Progenitor cell of endocrine pancreas (in vitro differentiated cells): Measurements from ENCODE around the gene YJEFN3. TPM values are rescaled to one million over a fixed set of nuclear protein-coding genes. Genes with fewer than 3 reads are reported as not detected.
A peak's percentile ranks its signal among the peaks of the same experiment; 100 is the strongest.

Experiments used
- DNase-seq: peaks from one replicate; pipeline ENCODE4 v3.0.0; 2021; ENCODE audit warnings: low spot score; ENCODE audit not compliant: unreplicated experiment
- H3K27ac Mint-ChIP-seq: 2 replicates; pipeline ENCODE4 v1.8.0; 2021; ENCODE audit warnings: mild to moderate bottlenecking, moderate library complexity, mixed read lengths
- H3K27me3 Mint-ChIP-seq: 2 replicates; pipeline ENCODE4 v1.8.0; 2021; ENCODE audit warnings: mixed read lengths
- H3K36me3 Mint-ChIP-seq: 2 replicates; pipeline ENCODE4 v1.8.0; 2022; ENCODE audit warnings: mixed read lengths; ENCODE audit not compliant: insufficient read depth
- H3K4me1 Mint-ChIP-seq: 2 replicates; pipeline ENCODE4 v1.8.0; 2021; ENCODE audit warnings: low read depth, mixed read lengths
- H3K4me3 Mint-ChIP-seq: 2 replicates; pipeline ENCODE4 v1.8.0; 2021; ENCODE audit warnings: low read depth, mild to moderate bottlenecking, moderate library complexity, mixed read lengths
- H3K9me3 Mint-ChIP-seq: 2 replicates; pipeline ENCODE4 v1.8.0; 2021; ENCODE audit warnings: low read depth, mixed read lengths
- total RNA-seq: library from RNA; stranded (reverse); gene quantifications from 2 replicates; pipeline ENCODE4 v1.2.1, GENCODE V29; 2021
- TF ChIP-seq, protein P1 (sequence below): fragments of 200-600 bp; sonication (generic); IDR thresholded peaks from one replicate; pipeline ENCODE4 v1.5.0; 2021; ENCODE audit warnings: antibody characterized with exemption, mild to moderate bottlenecking; ENCODE audit not compliant: unreplicated experiment

YJEFN3 gene
- total RNA-seq, 1 donor from 2014 or later = 27.6 TPM

DNA sequence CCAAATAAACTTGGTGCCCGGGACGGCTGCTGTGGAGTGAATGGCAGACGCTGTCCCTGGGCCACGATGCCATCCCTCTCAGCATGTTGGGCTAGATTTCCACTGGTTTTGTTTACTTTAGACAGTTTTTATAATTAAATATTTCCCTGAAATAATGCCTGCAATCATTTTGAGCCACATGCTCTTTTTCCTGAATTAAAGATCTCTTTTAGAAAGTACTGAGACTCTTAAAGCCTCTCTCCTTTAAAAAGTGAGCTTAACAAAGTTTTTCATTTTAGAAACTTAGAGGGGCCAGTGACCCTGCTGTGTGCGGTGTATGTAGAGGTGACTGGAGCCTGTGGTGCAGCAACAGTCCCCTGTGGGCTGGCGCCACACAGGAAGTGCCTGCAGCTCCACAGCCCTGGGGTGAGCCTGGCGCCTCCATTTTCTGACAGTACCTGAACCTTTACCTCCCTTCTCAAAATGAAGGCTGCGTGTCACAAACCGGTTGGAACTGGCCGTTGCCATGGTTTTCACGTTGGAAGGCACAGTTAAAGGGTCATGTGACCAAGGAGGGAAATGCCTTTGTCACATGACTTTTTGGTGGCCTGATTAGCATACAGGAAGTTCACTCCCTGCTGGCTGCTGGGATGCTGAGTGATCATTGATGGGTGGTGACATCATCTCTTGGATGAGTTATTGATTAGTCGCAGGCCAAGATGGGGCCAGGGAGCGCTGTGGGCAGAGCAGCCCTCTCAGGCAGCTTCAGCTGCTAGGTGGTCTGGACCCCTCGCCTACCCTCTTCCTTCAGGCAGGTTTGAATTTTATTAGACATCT, 39.6 kb upstream of the YJEFN3 start:
- H3K9me3 Mint-ChIP-seq = no peaks in the 10 kb centered on the region

DNA sequence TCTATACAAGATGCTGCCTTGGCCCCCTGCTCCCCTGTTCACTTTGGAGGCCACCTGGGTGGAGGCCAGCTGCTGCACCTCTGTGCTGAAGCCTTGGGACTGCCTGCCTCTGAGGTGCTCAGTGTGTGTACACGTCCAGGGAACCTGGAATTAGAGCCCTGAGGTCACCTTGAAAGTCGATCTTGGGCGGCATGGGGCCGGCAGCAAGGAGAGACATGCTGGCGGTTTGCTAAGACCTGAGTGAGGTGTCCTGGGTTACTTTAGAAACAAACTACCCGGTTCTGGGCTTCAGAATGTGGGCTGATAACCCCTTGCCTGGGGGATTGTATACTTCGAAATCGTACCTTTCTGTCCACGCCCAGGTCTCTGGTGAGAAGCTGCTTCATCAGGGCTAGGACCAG, 38.9 kb upstream of the YJEFN3 start:
- Mint-ChIP-seq H3K36me3 (peaks cover 5% of the 10 kb centered on the region), H3K9me3 (no peaks in the 10 kb centered on the region), H3K4me1 (peaks cover 33% of the 10 kb centered on the region), H3K27me3 (no peaks in the 10 kb centered on the region), H3K27ac (peak overlapping the region; percentile 97), H3K4me3 (no peak overlapping the region)
- TF ChIP-seq, protein P1, sequence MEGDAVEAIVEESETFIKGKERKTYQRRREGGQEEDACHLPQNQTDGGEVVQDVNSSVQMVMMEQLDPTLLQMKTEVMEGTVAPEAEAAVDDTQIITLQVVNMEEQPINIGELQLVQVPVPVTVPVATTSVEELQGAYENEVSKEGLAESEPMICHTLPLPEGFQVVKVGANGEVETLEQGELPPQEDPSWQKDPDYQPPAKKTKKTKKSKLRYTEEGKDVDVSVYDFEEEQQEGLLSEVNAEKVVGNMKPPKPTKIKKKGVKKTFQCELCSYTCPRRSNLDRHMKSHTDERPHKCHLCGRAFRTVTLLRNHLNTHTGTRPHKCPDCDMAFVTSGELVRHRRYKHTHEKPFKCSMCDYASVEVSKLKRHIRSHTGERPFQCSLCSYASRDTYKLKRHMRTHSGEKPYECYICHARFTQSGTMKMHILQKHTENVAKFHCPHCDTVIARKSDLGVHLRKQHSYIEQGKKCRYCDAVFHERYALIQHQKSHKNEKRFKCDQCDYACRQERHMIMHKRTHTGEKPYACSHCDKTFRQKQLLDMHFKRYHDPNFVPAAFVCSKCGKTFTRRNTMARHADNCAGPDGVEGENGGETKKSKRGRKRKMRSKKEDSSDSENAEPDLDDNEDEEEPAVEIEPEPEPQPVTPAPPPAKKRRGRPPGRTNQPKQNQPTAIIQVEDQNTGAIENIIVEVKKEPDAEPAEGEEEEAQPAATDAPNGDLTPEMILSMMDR = no peak
- no peak for DNase-seq

More for the DNA sequence above, 39.6 kb upstream of the YJEFN3 start:
- Mint-ChIP-seq H3K27me3 (no peaks in the 10 kb centered on the region), H3K36me3 (peaks cover 1% of the 10 kb centered on the region), H3K4me1 (peaks cover 33% of the 10 kb centered on the region), H3K27ac (peak overlapping the region; percentile 97), H3K4me3 (peak overlapping the region; percentile 26)
- DNase-seq = peak; percentile 49
- TF ChIP-seq, protein P1 = no peak

DNA sequence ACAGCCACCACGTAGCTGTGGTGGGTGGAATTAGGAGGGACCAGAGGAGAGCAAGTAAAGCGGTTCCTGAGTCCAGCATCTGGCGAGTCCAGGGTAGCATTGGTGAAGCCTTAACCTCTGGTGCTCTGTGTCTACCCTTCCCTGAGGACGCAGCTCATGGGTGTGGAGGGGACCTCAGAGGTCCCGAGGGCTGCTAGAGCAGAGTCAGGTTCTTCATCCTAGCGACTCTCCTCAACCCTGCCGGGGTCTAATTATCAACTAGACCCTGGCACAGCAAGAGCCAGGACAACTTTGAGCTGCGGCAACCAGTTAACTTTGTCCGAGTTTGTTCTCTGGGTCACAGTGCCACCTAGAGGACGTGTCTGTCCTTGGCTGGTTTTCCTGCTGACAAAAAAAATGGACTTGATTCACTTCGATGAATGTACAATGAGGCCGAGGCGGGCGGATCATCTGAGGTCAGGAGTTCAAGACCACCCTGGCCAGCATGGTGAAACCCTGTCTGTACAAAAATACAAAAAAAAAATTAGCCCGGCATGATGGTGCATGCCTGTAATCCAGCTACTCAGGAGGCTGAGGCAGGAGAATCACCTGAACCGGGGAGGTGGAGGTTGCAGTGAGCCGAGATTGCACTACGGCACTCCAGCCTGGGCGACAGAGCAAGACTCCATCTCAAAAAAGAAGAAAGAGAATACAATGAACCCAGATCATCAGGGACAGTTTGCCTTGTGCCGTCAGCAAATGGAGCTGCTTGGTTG, 38.3 kb upstream of the YJEFN3 start:
- DNase-seq = peak; percentile 71
- Mint-ChIP-seq H3K27me3 (no peaks in the 10 kb centered on the region), H3K4me1 (peaks cover 32% of the 10 kb centered on the region), H3K4me3 (no peak overlapping the region), H3K27ac (peak overlapping the region; percentile 97), H3K9me3 (no peaks in the 10 kb centered on the region), H3K36me3 (peaks cover 6% of the 10 kb centered on the region)
- TF ChIP-seq, protein P1 = peak; percentile 91

DNA sequence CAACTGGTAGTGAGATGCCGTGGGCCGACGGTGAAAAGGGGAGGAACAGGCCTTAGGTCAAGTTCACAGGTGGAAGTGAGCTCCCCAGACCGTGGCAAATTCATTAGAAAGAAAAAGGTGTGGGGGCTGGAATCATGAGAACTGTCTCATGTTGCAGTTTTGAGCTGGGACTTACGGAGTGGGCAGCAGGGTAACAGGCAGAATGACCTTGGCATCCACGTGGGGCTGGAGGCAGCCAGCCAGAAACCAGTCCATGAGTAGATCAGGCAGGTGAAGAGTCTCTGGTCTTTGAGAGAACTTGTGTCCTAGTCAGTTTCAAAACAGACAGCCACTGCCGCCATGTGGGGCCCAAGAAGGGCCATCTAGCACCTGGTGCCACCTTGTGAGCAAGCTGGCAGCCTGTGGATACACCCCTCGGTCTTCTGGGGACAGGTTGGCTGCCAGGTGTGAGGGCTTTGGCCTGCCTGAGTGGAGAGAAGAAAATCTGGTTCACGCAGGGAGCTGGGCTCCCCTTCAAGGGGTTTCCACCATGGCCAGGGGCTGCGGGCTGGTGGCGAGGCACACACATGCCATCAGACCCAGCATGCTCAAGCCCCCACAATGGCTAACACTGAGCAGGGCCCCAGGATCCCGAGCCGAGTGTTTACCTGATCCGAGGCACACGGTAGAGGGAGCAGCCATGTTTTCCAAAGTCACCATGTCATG, 37.2 kb upstream of the YJEFN3 start:
- H3K4me1 Mint-ChIP-seq = peaks cover 31% of the 10 kb centered on the region
- H3K4me3 Mint-ChIP-seq = no peak overlapping the region
- no peak for DNase-seq
- no peaks in the 10 kb centered on the region for H3K9me3 Mint-ChIP-seq
- TF ChIP-seq, protein P1 = no peak
- H3K27me3 Mint-ChIP-seq = no peaks in the 10 kb centered on the region
- H3K27ac Mint-ChIP-seq = no peak overlapping the region
- peaks cover 6% of the 10 kb centered on the region for H3K36me3 Mint-ChIP-seq

DNA sequence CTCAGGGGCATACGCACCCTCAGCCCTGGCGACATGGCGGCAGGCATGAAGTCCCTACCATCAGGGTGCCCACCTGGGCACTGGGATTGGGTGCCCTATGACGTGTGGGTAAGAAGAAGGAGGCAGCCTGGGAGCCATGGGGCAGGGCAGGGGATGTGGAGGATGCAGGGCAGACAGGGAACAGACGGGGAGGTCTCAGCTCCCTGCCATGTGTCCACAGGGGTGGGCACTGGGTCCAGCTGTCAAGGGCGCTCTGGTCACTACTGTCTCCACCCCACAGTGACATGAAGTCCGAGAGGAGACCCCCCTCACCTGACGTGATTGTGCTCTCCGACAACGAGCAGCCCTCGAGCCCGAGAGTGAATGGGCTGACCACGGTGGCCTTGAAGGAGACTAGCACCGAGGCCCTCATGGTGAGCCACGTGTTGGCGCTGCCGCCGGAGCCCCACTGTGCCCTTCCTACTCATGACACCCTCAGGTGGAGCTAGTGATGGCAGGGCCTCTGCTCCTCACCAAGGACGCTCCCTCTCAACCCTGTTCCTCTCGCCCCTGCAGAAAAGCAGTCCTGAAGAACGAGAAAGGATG, 36.6 kb upstream of the YJEFN3 start:
- TF ChIP-seq, protein P1 = no peak
- H3K4me3 Mint-ChIP-seq = no peak overlapping the region
- no peak for DNase-seq
- no peaks in the 10 kb centered on the region for H3K9me3 Mint-ChIP-seq
- H3K27me3 Mint-ChIP-seq = no peaks in the 10 kb centered on the region
- no peak overlapping the region for H3K27ac Mint-ChIP-seq
- peaks cover 28% of the 10 kb centered on the region for H3K4me1 Mint-ChIP-seq
- peaks cover 8% of the 10 kb centered on the region for H3K36me3 Mint-ChIP-seq
